ENCODE measurements around the gene MYLK. TPM values are rescaled to one million over a fixed set of nuclear protein-coding genes. Genes with fewer than 3 reads are reported as not detected.

MYLK gene
- total RNA-seq, 1 donor from 2014 or later, result 50.5 TPM

GRCh38 chr3:123684636-123685035, 199.5 kb downstream of the MYLK start:
- TF ChIP-seq, protein P1, sequence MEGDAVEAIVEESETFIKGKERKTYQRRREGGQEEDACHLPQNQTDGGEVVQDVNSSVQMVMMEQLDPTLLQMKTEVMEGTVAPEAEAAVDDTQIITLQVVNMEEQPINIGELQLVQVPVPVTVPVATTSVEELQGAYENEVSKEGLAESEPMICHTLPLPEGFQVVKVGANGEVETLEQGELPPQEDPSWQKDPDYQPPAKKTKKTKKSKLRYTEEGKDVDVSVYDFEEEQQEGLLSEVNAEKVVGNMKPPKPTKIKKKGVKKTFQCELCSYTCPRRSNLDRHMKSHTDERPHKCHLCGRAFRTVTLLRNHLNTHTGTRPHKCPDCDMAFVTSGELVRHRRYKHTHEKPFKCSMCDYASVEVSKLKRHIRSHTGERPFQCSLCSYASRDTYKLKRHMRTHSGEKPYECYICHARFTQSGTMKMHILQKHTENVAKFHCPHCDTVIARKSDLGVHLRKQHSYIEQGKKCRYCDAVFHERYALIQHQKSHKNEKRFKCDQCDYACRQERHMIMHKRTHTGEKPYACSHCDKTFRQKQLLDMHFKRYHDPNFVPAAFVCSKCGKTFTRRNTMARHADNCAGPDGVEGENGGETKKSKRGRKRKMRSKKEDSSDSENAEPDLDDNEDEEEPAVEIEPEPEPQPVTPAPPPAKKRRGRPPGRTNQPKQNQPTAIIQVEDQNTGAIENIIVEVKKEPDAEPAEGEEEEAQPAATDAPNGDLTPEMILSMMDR (IDR thresholded peaks at IDR 0.05; ENCODE audit: insufficient read depth, low read depth, low read length), result no peak
- TF ChIP-seq EZH2 (IDR thresholded peaks at IDR 0.05; ENCODE audit: insufficient read depth, low read length), result no peak

DNA sequence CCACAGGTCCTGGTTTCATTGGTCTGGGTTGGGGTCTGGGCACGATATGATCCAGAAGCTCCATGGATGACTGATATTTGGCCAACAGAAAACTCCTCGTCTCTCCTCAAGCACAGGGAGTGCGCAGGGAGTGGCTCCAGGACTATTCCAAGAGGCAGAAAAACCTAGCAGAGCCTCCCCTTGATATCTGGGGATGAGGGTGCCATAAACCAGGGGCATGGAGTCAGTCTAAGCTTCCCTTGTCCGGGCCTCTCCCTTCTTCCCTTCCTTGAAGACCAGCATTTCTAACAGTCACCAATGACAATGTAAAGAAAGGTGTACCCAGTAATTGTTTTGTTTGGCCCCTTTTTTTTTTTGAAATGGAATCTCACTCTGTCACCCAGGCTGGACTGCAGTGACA, 199.9 kb downstream of the MYLK start:
- Histone ChIP-seq H3K27me3 (ENCODE audit: insufficient read depth, low read length) (no peaks in the 10 kb centered on the region), H3K9me3 (ENCODE audit: insufficient read depth, low read depth, low read length) (no peaks in the 10 kb centered on the region), H4K20me1 (ENCODE audit: insufficient read depth, low read length) (no peaks in the 10 kb centered on the region), H3K4me2 (ENCODE audit: low read length) (no peak overlapping the region), H3K79me2 (ENCODE audit: insufficient read depth, low read length) (no peaks in the 10 kb centered on the region), H3K4me1 (ENCODE audit: insufficient read depth, low read length) (peaks cover 35% of the 10 kb centered on the region), H3K4me3 (ENCODE audit: insufficient read depth, low read depth, low read length) (no peak overlapping the region), H3K27ac (ENCODE audit: low read depth, low read length) (no peak overlapping the region), H3K36me3 (ENCODE audit: insufficient read depth, low read length) (peaks cover 8% of the 10 kb centered on the region), H3K9ac (ENCODE audit: low read length) (no peak overlapping the region), H2AFZ (ENCODE audit: low read depth, low read length) (no peak overlapping the region)
- H3K27me3 Mint-ChIP-seq (ENCODE audit: low read depth, unreplicated experiment), result peaks cover 1% of the 10 kb centered on the region
- no peak overlapping the region for H3K27ac Mint-ChIP-seq (ENCODE audit: unreplicated experiment)
- FAIRE-seq (no peak), DNase-seq (ENCODE audit: low read depth) (no peak)
- peaks cover 54% of the 10 kb centered on the region for H3K4me1 Mint-ChIP-seq (ENCODE audit: low read depth, unreplicated experiment)
- TF ChIP-seq EZH2 (IDR thresholded peaks at IDR 0.05; ENCODE audit: insufficient read depth, low read length), result no peak
- TF ChIP-seq, protein P1 (IDR thresholded peaks at IDR 0.05; ENCODE audit: insufficient read depth, low read depth, low read length), result no peak
- H3K36me3 Mint-ChIP-seq (ENCODE audit: low read depth, unreplicated experiment), result peaks cover 37% of the 10 kb centered on the region
- H3K9me3 Mint-ChIP-seq (ENCODE audit: unreplicated experiment), result no peaks in the 10 kb centered on the region
- H3K4me3 Mint-ChIP-seq (ENCODE audit: unreplicated experiment), result no peak overlapping the region

More at GRCh38 chr3:123684636-123685035, 199.5 kb downstream of the MYLK start:
- no peaks in the 10 kb centered on the region for H3K9me3 ChIP-seq (ENCODE audit: insufficient read depth, low read depth, low read length)
- H3K27ac Mint-ChIP-seq (ENCODE audit: unreplicated experiment), result no peak overlapping the region
- no peaks in the 10 kb centered on the region for H3K27me3 ChIP-seq (ENCODE audit: insufficient read depth, low read length)
- peaks cover 50% of the 10 kb centered on the region for H3K4me1 Mint-ChIP-seq (ENCODE audit: low read depth, unreplicated experiment)
- no peaks in the 10 kb centered on the region for H4K20me1 ChIP-seq (ENCODE audit: insufficient read depth, low read length)
- H3K9ac ChIP-seq (ENCODE audit: low read length), result no peak overlapping the region
- H2AFZ ChIP-seq (ENCODE audit: low read depth, low read length), result no peak overlapping the region
- H3K9me3 Mint-ChIP-seq (ENCODE audit: unreplicated experiment), result no peaks in the 10 kb centered on the region
- peaks cover 1% of the 10 kb centered on the region for H3K27me3 Mint-ChIP-seq (ENCODE audit: low read depth, unreplicated experiment)
- no peak overlapping the region for H3K4me2 ChIP-seq (ENCODE audit: low read length)
- DNase-seq (ENCODE audit: low read depth), result no peak
- peaks cover 8% of the 10 kb centered on the region for H3K36me3 ChIP-seq (ENCODE audit: insufficient read depth, low read length)
- peaks cover 39% of the 10 kb centered on the region for H3K36me3 Mint-ChIP-seq (ENCODE audit: low read depth, unreplicated experiment)
- no peak overlapping the region for H3K27ac ChIP-seq (ENCODE audit: low read depth, low read length)
- H3K4me1 ChIP-seq (ENCODE audit: insufficient read depth, low read length), result peaks cover 31% of the 10 kb centered on the region
- no peak overlapping the region for H3K4me3 ChIP-seq (ENCODE audit: insufficient read depth, low read depth, low read length)
- no peak overlapping the region for H3K4me3 Mint-ChIP-seq (ENCODE audit: unreplicated experiment)
- H3K79me2 ChIP-seq (ENCODE audit: insufficient read depth, low read length), result no peaks in the 10 kb centered on the region
- FAIRE-seq, result no peak

GRCh38 chr3:123683505-123684154, 200.5 kb downstream of the MYLK start:
- H3K4me1 Mint-ChIP-seq (ENCODE audit: low read depth, unreplicated experiment), result peaks cover 50% of the 10 kb centered on the region
- DNase-seq (ENCODE audit: low read depth), result no peak

More at GRCh38 chr3:123683505-123684154, 200.5 kb downstream of the MYLK start:
- Mint-ChIP-seq H3K27me3 (ENCODE audit: low read depth, unreplicated experiment) (peaks cover 1% of the 10 kb centered on the region), H3K4me3 (ENCODE audit: unreplicated experiment) (no peak overlapping the region), H3K36me3 (ENCODE audit: low read depth, unreplicated experiment) (peaks cover 33% of the 10 kb centered on the region), H3K9me3 (ENCODE audit: unreplicated experiment) (no peaks in the 10 kb centered on the region), H3K27ac (ENCODE audit: unreplicated experiment) (no peak overlapping the region)
- Histone ChIP-seq H2AFZ (ENCODE audit: low read depth, low read length) (no peak overlapping the region), H3K9ac (ENCODE audit: low read length) (no peak overlapping the region), H3K4me3 (ENCODE audit: insufficient read depth, low read depth, low read length) (no peak overlapping the region), H3K4me1 (ENCODE audit: insufficient read depth, low read length) (peaks cover 34% of the 10 kb centered on the region), H3K36me3 (ENCODE audit: insufficient read depth, low read length) (peaks cover 8% of the 10 kb centered on the region), H3K9me3 (ENCODE audit: insufficient read depth, low read depth, low read length) (no peaks in the 10 kb centered on the region), H4K20me1 (ENCODE audit: insufficient read depth, low read length) (no peaks in the 10 kb centered on the region), H3K27ac (ENCODE audit: low read depth, low read length) (no peak overlapping the region), H3K79me2 (ENCODE audit: insufficient read depth, low read length) (no peaks in the 10 kb centered on the region), H3K4me2 (ENCODE audit: low read length) (no peak overlapping the region), H3K27me3 (ENCODE audit: insufficient read depth, low read length) (no peaks in the 10 kb centered on the region)
- TF ChIP-seq, protein P1 (IDR thresholded peaks at IDR 0.05; ENCODE audit: insufficient read depth, low read depth, low read length), result no peak
- no peak for TF ChIP-seq EZH2 (IDR thresholded peaks at IDR 0.05; ENCODE audit: insufficient read depth, low read length)
- FAIRE-seq, result no peak

Data from astrocyte (in vitro differentiated cells and primary cell).